IPS-20b (cell line): ENCODE results near the gene SUGCT.
"Not testable (repeated sequence)": the region's sequence is repeated elsewhere in the genome, so short reads cannot be mapped to it uniquely, and the experiment has no call there.

Experiments used
- H3K27ac ChIP-seq: one replicate; pipeline ENCODE4 v1.5.1; 2013; ENCODE audit warnings: low read length
- H3K27me3 ChIP-seq: 2 replicates; pipeline ENCODE4 v1.6.1; 2013; ENCODE audit warnings: mild to moderate bottlenecking, low read length, inconsistent platforms; ENCODE audit not compliant: insufficient read depth
- H3K36me3 ChIP-seq: 2 replicates; pipeline ENCODE4 v1.6.1; 2013; ENCODE audit warnings: low read depth, mild to moderate bottlenecking, inconsistent platforms, low read length, moderate library complexity; ENCODE audit not compliant: insufficient read depth
- H3K4me1 ChIP-seq: 2 replicates; pipeline ENCODE4 v1.6.1; 2013; ENCODE audit warnings: mild to moderate bottlenecking, control low read depth, inconsistent platforms, low read length, moderate library complexity; ENCODE audit not compliant: insufficient read depth
- H3K4me3 ChIP-seq: 2 replicates; pipeline ENCODE4 v1.5.1; 2013; ENCODE audit warnings: mild to moderate bottlenecking, low read length, inconsistent platforms
- H3K9ac ChIP-seq: 2 replicates; pipeline ENCODE4 v1.6.1; 2013; ENCODE audit warnings: low read depth, mild to moderate bottlenecking, inconsistent platforms, low read length, moderate library complexity
- H3K9me3 ChIP-seq: 2 replicates; pipeline ENCODE4 v1.6.1; 2013; ENCODE audit warnings: mild to moderate bottlenecking, low read depth, low read length, inconsistent platforms; ENCODE audit not compliant: insufficient read depth

SUGCT gene

GRCh38 chr7:40115936-40116335 lies 18.9 kb upstream of the SUGCT start:
- no peaks in the 10 kb centered on the region for H3K9me3 ChIP-seq

GRCh38 chr7:40117199-40117598 lies 17.6 kb upstream of the SUGCT start:
- not testable (repeated sequence) for H3K4me1 ChIP-seq, H3K27me3 ChIP-seq, H3K36me3 ChIP-seq, H3K9ac ChIP-seq, H3K4me3 ChIP-seq, H3K9me3 ChIP-seq, H3K27ac ChIP-seq

More at GRCh38 chr7:40115936-40116335, 18.9 kb upstream of the SUGCT start:
- Histone ChIP-seq H3K4me3 (no peak overlapping the region), H3K9ac (no peak overlapping the region), H3K27me3 (no peaks in the 10 kb centered on the region), H3K36me3 (no peaks in the 10 kb centered on the region), H3K27ac (no peak overlapping the region), H3K4me1 (peaks cover 3% of the 10 kb centered on the region; the same call in 1 of the 2 replicates)

GRCh38 chr7:40118201-40118600 lies 16.6 kb upstream of the SUGCT start:
- not testable (repeated sequence) for H3K9me3 ChIP-seq, H3K36me3 ChIP-seq, H3K27ac ChIP-seq, H3K4me3 ChIP-seq, H3K27me3 ChIP-seq, H3K4me1 ChIP-seq, H3K9ac ChIP-seq

- Histone ChIP-seq H3K4me1 (peaks cover 3% of the 10 kb centered on the region; the same call in 1 of the 2 replicates), H3K4me3 (no peak overlapping the region), H3K27me3 (no peaks in the 10 kb centered on the region), H3K36me3 (no peaks in the 10 kb centered on the region), H3K27ac (no peak overlapping the region), H3K9me3 (no peaks in the 10 kb centered on the region), H3K9ac (no peak overlapping the region)
Observed at GRCh38 chr7:40120020-40120419, 14.8 kb upstream of the SUGCT start.

- H3K36me3 ChIP-seq, H3K27ac ChIP-seq: not testable (repeated sequence)
Observed at GRCh38 chr7:40122100-40122939, 12.5 kb upstream of the SUGCT start.

GRCh38 chr7:40122940-40123254 lies 11.9 kb upstream of the SUGCT start:
- Histone ChIP-seq H3K27ac (no peak overlapping the region), H3K9ac (no peak overlapping the region), H3K36me3 (no peaks in the 10 kb centered on the region), H3K4me1 (no peaks in the 10 kb centered on the region), H3K27me3 (no peaks in the 10 kb centered on the region), H3K4me3 (no peak overlapping the region), H3K9me3 (no peaks in the 10 kb centered on the region)

More at GRCh38 chr7:40122100-40122939, 12.5 kb upstream of the SUGCT start:
- H3K4me1 ChIP-seq, H3K9ac ChIP-seq, H3K27me3 ChIP-seq, H3K9me3 ChIP-seq, H3K4me3 ChIP-seq: not testable (repeated sequence)

GRCh38 chr7:40133561-40134427 lies 1.0 kb upstream of the SUGCT start:
- peak overlapping the region; percentile 91 for H3K9ac ChIP-seq
- peaks cover 8% of the 10 kb centered on the region; the same call in 1 of the 2 replicates for H3K4me1 ChIP-seq
- peak overlapping the region; percentile 99 for H3K4me3 ChIP-seq
- H3K27me3 ChIP-seq, result peaks cover 18% of the 10 kb centered on the region
- peaks cover 10% of the 10 kb centered on the region; the same call in 1 of the 2 replicates for H3K36me3 ChIP-seq
- peak overlapping the region; percentile 59 for H3K27ac ChIP-seq
- no peaks in the 10 kb centered on the region for H3K9me3 ChIP-seq

- peak overlapping the region; percentile 99 for H3K4me3 ChIP-seq
- no peaks in the 10 kb centered on the region for H3K9me3 ChIP-seq
- peaks cover 18% of the 10 kb centered on the region for H3K27me3 ChIP-seq
- peaks cover 10% of the 10 kb centered on the region; the same call in 1 of the 2 replicates for H3K36me3 ChIP-seq
- peak overlapping the region; percentile 91 for H3K9ac ChIP-seq
- peaks cover 8% of the 10 kb centered on the region; the same call in 1 of the 2 replicates for H3K4me1 ChIP-seq
- no peak overlapping the region for H3K27ac ChIP-seq
Observed at GRCh38 chr7:40135317-40135610, 459 bp downstream of the SUGCT start.

- Histone ChIP-seq H3K4me1 (peaks cover 8% of the 10 kb centered on the region; the same call in 1 of the 2 replicates), H3K27me3 (peaks cover 18% of the 10 kb centered on the region), H3K27ac (no peak overlapping the region), H3K4me3 (no peak overlapping the region), H3K9me3 (no peaks in the 10 kb centered on the region), H3K9ac (no peak overlapping the region), H3K36me3 (peaks cover under 1% of the 10 kb centered on the region; the same call in 1 of the 2 replicates)
Observed at GRCh38 chr7:40137563-40137962, 2.8 kb downstream of the SUGCT start.

GRCh38 chr7:40138973-40139372 lies 4.2 kb downstream of the SUGCT start:
- Histone ChIP-seq H3K27me3 (peaks cover 18% of the 10 kb centered on the region), H3K9me3 (no peaks in the 10 kb centered on the region)

GRCh38 chr7:40139891-40140290 lies 5.1 kb downstream of the SUGCT start:
- H3K4me3 ChIP-seq, result not testable (repeated sequence)

More at GRCh38 chr7:40138973-40139372, 4.2 kb downstream of the SUGCT start:
- no peak overlapping the region for H3K9ac ChIP-seq
- H3K4me3 ChIP-seq, result no peak overlapping the region
- no peaks in the 10 kb centered on the region for H3K36me3 ChIP-seq
- no peak overlapping the region for H3K27ac ChIP-seq
- H3K4me1 ChIP-seq, result no peaks in the 10 kb centered on the region

GRCh38 chr7:40141916-40142315 lies 7.1 kb downstream of the SUGCT start:
- not testable (repeated sequence) for H3K27ac ChIP-seq, H3K4me3 ChIP-seq, H3K36me3 ChIP-seq, H3K9me3 ChIP-seq, H3K27me3 ChIP-seq, H3K4me1 ChIP-seq, H3K9ac ChIP-seq

More at GRCh38 chr7:40139891-40140290, 5.1 kb downstream of the SUGCT start:
- H3K36me3 ChIP-seq, H3K9me3 ChIP-seq, H3K4me1 ChIP-seq, H3K9ac ChIP-seq, H3K27ac ChIP-seq: not testable (repeated sequence)
- H3K27me3 ChIP-seq, result peaks cover 18% of the 10 kb centered on the region
